Measurements from ENCODE around the gene SLK.

SLK gene

DNA sequence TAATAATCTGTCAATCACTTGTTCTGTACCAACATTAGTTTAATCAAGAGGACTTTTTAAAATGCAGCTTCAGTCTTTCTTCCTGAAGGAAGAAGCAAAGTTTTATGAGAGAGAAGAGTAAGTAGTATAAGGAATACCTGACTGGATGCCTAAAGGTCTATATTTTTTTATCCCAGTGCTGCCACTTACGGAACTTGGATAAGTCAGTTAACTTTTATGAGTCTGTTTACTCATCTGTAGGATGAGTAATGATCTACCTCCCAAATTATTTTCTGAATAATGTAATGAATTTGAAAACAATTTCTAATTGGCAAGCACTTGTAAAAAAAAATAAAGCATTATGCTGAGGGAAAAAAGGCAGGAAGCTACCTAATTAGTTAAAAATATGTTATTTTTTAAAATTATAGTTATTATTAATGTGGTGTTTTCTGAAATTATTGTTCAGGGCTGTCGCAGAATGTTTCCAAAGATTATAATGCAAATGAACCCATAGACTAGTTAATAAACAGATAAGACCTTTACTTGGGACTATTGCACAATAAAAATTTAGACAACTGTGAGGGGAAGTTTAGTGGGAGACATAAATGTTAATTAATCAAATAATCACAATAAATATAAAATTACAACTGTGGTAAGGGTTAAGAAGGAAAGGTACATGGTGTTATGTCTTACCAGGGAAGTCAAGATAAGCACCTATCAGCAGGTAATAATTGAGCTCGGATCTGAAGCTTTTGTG, 24.6 kb downstream of the SLK start:
- no peak for DNase-seq

DNA sequence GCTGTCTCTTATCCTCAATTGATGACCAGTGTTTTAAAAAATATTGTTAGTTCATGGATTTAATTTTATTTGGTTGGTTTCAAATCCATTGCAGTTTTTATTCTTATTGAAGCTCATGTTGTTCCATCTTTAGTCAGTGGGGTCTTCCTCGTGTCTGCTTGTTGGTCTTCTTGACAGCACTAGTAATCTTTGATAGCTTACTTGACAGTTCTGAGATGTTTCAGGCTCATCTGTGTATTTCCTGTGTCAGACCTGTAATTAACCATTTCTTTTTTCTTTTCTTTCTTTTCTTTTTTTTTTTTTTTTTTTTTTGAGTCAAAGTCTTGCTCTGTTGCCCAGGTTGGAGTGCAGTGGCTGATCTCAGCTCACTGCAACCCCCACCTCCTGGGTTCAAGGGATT, 28.2 kb downstream of the SLK start:
- DNase-seq = no peak

DNA sequence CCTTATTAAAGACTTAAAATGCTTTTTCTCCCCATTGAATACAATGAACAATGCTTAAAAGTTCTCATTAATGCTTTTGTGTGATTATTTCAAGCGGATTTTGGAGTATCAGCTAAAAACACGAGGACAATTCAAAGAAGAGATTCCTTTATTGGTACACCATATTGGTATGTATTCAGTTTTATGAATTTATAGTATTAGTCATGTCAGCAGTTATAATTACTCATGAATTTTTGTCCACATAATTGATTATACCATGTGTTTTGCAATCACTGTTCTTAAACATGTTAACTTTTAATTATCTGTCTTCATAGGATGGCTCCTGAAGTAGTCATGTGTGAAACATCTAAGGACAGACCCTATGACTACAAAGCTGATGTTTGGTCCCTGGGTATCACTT, 31.9 kb downstream of the SLK start:
- no peak for DNase-seq

DNA sequence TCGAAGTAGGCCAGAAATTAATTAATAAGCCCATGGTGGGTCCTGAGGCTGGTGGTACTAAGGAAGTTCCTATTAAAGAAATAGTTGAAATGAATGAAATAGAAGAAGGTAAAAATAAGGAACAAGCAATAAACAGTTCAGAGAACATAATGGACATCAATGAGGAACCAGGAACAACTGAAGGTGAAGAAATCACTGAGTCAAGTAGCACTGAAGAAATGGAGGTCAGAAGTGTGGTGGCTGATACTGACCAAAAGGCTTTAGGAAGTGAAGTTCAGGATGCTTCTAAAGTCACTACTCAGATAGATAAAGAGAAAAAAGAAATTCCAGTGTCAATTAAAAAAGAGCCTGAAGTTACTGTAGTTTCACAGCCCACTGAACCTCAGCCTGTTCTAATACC, 36.0 kb downstream of the SLK start:
- DNase-seq = no peak

DNA sequence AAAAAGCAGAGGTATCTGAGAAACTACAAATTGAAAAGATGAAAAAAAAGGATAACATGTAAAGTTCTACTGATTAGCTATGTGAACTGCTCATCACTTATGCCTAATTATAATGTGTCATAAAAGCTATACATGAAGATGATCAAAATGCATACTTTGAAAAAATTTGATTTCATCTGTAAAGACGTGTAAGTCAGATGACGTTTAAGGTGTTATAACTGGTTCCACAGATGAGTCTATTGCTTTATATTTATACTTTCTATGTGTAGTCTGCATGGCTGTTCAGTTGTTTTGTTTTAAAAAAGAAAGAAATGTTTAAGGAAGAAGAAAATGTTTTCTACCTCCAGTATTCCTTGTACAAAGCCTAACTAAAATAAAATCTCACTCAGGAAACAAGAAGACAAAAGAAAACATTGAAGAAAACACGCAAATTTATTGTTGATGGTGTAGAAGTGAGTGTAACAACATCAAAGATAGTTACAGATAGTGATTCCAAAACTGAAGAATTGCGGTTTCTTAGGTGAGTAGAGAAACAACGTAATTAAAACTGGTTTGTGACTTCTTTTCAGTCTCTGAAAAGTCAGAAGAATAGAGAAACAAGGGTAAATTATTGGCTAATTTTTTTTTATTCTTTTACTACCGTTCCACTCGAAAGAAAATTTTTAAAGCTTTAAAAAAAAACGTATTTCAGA, 38.4 kb downstream of the SLK start:
- no peak for DNase-seq

DNA sequence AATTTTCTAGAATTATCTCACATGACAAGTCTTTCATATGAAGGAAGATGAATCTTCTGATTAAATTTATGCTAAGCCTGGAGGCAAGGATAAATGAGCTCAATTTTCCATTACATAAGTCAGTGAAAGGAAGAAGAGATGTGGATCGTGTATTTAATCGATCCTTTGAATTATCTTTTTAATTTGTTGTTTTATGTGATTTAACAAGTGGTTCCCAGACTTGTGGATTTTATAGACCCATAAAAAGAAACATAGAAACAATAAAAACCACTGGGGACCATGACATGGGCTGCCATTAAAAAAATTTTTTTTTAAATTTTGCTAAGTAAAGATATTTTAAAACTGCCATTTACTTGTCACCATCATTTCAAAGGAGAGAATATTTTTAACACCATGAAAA, 45.0 kb downstream of the SLK start:
- DNase-seq = no peak

DNA sequence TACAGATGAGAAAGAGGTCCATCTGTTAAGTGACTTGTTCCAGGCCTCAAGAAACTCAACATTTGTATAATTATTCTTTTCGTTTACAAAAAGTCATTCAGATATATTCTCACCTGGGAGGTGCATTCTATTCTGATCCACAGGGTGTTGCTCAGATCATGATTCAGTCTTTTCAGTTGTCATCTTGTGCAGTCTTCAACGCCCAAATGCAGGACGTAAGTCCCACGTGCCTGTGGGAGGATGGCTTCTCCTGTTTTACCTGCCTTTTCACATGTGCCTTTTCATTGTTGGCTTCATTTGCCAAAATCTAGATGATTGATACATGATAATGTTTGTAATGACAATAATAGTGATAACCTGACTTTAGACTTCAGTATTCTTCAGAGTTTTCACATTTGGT, 46.5 kb downstream of the SLK start:
- no peak for DNase-seq

DNA sequence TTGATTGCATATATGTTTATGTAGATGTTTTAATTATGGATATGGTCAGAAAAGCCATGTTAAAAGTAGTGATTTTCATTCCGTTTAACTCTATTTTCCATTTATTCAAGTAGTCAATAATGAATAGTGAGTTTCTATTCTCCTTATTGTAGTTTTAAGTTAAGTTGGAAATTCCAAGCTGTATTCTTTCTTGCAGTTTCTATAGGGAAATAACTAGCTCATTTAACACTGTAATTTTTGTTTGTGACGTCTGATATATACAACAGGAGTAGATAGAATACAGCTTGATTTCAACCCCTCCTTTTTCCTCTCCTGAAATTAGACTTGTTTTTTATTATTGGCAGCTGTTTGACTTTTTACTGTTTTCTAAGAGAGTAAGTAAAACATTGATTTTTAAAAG, 47.2 kb downstream of the SLK start:
- DNase-seq = no peak

DNA sequence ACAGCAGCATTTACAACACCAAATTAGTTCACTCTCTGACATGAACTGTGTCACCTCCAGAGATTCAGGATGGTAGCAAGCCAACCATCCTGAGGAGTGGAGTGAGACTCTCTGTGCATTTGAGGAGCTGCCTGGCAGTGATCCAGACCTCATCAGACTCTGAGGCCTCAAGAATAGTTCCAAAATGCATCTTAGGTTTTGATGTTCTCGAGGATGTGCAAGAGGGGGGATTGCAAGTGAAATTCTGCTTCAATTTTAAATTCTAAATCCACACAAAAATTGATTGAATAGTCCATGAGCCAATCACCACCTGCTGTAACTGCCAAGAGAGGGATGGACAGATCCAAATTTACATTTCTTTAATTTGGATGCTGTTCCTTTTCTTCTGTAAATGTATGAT, 49.7 kb downstream of the SLK start:
- no peak for DNase-seq

DNA sequence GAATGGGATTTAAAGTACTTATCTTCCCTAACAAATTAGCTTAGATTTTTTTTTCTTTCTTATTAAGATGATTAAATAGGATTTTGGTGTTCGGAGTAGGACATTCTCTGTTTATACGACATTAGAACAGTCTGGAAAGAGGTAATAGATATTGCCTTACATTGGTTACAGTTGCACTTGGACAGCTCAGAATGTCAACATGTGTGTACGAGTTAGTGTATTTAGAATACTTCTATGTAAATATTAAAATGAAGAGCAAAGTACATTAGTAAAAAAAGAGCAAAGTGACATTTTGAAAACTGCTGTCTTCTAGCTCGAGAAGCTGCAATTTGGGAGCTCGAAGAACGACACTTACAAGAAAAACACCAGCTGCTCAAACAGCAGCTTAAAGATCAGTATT, 51.5 kb downstream of the SLK start:
- DNase-seq = no peak

DNA sequence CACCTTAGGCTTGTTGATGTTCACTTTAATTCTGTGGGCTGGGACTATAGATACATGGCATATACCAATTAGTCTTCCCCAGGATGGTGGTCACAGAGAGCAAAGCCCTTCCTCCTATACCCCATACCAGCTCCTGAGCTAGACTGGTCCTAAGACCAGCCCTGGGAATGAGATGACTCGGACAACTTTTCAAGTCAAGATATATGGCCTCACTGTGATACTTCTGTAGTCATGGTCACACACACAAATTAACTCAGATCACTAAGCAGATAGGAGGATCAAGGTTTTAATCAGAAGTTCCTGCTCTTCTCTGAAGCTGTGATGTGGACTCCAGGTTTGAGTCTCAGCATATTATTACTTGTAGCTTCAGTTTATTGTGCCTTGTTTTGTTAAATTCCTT, 53.1 kb downstream of the SLK start:
- no peak for DNase-seq

DNA sequence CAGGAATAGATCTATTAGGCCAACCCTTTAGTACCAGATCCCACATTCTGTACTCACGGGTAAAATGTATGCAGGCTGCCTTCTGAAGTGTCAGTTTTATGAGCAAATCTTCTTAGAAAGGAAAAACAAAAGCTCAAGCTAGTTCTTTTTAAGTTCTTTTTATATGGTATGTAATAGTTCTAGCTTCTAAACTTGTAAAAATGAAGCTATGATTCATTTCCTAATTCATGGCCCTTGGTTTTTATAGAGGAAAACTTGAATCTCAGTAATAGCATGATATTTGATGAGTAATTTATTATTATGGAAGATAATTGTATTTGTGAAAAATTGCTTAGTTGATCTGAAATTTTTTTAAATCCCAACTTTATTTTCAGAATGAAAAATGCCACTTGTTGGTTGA, 54.3 kb downstream of the SLK start:
- no peak for DNase-seq

DNA sequence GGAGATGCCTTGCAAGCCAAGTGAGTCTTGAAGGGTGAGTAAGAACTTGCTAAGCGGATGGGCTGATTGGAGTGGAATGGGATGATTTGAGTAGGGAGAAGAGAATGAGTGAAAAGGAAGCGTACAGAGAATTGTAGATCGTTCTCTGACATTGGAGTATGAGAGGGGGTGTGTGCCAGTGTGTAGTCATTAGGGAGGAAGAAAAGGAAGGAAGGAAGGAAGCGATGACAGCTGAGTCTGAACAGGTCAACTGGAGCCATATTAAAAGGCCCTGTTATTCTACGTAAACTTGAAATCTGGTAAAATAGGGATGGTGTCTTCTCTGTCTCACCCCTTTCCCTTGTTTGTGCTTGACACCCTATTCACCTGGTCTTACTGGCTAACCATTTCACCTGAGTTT, 55.1 kb downstream of the SLK start:
- DNase-seq = no peak

DNA sequence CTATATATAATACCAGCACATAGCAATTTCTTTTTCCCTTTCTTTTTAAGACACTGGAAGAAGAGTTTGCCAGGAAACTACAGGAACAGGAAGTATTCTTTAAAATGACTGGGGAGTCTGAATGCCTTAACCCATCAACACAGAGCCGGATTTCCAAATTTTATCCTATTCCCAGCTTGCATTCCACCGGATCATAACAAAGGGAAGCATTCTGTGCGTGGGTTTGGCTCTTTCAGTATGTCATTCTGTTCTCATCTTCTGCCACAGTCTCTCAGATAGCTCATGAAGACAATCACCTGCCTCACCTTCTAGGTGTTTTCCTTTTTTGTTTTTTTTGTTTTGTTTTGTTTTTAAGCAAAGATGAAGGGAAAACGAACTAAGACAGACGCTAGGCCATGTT, 58.6 kb downstream of the SLK start:
- DNase-seq = no peak

DNA sequence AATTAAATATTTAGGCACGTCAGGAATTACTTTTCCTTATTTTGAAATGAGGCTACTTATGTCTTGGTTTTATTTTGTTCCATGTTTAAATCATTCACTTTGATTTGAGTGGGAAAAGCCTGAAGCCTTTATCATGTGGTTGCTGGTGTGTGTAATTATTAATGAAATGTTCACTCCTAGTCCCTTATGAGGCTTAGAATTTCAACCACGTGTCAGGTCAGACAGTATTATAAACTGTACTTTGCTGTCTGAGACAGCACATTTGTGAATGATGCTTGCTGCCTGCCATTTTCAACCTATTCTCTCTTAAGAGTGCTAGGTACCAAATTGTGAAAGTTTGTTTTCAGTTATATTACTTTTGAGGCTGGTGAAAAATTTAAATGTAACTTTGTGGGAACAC, 59.8 kb downstream of the SLK start:
- DNase-seq = no peak

DNA sequence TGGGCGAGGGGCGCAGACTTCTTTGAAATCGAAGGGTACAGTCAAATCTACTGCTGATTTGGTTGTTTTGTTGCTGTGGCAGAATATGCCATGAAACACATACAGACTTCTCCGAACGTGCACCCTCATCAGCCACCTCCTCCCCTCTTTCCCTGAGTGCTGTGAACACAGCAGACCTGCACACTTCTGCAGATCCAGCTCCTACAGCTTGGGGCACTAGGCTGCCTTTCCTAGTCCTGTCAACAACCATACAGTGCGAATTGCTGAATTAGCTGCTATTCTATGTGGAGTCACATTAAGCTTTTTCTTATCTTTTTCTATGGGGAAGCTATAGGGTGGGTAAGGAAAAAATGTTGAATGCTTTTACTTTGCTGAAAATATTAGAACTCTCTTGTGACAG, 61.2 kb downstream of the SLK start:
- DNase-seq = peak in 1 of 2 donors; percentile 19

DNA sequence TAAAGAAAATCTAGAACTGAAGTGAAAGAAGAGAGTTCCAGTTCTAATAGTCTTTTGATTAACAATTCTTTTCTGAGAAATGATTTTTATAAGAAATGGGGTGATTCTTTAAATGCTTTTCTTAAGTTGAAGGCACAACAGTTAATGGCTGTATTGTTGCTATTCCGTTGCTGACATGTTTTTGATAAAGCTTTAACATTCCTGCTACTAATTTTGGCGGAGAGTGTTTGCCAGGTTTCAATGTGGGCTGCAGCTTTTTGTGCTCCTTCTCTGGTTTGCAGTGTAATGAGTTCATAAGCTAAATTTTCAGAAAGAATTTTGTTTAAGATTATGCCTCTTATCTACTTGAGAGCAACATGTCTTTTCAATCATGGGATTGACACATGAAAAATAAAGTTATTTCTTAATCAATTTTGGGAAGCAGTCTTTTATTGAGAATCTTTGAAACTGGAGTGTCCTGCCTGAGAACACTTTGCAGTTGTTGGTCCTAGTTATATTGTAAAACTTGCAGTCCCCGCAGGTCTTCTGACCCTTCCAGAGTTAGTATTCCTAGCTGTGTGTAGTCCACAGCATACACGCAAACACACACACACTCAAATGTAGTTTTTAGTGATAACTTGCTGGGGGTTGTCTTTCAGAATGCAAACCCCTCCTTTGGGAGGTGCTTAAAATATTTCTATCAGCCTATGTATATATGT, 62.0 kb downstream of the SLK start:
- DNase-seq = no peak

DNA sequence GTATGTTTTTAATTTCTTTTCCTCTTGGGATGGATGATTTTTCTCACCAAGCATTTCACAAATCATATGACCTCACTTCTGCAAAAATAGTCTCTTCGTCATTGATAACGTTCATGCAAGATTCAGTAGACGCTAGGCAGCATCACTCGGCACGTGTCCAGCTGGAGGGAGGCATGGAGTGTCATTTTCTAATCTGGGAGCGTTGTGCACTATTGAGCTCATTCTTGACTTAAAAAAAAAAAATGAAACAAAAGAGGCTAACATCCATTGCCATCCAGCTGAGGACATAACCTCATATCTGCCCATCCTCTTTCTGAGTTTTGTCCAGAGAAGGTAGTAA, 62.6 kb downstream of the SLK start:
- no peak for DNase-seq

DNA sequence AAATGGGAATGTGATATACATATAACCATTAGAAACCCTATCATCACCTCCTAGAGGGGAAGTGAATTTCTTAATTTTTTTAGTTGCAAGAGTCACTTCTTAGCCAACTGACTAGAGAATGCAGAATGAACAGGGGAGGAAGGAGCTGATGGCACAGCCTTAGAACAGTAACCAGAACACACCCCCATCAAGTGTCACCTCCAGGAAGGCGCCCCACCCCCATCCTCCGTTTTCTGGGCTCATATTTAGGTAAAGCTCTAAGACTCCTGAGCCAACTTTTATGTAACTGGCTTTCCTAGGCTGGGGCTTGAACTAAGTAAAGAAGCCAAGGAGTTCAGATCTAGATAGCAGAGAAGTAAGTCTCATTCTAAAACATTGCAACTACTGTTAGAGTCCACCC, 64.7 kb downstream of the SLK start:
- DNase-seq = no peak

DNA sequence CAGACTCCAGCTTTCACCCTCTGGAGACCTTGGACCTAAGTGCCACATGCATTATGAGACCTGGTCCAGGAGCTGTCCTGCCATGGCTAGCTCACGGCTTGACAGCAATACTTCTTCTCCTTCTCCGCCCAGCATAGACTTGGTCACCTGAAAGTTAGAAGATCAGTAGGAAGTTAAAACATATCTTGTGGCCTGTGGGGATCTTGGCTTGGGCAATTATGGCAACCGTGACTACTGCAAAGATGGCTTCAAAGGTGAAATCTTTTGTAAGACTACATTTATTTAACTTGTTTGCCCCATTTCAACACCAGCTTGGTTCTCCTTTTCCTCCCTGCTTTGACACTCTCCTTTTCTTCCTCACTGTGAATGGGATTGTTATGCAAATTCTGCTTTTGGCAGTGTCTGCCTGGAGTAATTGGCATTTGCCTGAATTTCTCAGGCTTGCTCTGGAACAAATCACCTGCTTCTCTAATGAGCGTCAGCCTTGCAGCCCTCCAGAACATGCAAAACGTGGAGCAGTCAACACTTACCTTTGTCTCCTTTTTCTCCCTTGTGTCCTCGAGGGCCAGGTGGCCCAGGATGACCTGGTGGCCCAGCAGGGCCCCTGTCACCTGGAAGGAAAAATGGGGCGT, 65.3 kb downstream of the SLK start:
- no peak for DNase-seq

DNA sequence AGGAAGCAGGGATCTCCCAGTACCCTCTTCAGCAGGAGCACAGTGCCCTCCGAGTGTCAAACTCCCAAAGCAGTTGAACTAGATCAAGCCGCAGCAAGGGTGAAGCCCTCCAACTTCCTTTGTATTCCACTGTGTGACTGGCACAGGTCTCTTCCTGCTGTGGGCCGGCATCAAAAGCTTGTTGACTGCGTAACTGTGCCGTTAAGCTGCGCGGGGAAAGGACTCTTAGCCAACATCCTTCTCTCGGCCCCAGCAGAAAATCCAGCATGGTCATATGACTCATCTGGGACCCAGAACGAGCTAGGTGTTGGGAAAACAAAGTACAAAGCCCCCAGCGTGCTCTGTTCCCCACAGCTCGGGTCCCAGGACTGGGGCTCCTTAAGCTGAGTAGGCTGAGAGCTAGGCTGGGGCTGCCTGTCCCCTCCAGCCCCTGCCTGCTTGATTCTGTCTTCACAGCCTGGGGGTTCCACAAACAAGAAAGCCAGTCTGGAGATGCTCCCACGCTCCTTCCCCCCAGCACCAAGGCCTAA, 66.5 kb downstream of the SLK start:
- DNase-seq = no peak

DNA sequence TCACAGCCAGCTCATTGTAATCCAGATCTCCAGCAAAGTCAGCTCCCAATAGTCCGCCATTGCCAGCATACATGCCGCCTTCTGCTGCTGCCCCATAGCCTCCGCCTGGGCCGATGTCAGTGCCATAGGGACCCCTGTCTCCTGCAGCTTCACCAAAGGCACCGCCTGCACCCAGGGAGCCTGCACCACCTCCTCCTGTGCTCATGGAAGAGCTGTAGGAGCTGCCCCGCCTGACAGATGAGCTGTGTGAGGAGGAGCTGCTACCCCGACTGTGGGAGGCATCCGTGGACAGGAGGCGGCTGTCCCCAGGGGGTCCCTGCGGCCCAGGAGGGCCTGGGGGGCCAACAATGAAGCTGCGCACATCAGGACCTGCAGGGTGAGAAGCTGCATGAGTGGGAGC, 67.0 kb downstream of the SLK start:
- DNase-seq = no peak

DNA sequence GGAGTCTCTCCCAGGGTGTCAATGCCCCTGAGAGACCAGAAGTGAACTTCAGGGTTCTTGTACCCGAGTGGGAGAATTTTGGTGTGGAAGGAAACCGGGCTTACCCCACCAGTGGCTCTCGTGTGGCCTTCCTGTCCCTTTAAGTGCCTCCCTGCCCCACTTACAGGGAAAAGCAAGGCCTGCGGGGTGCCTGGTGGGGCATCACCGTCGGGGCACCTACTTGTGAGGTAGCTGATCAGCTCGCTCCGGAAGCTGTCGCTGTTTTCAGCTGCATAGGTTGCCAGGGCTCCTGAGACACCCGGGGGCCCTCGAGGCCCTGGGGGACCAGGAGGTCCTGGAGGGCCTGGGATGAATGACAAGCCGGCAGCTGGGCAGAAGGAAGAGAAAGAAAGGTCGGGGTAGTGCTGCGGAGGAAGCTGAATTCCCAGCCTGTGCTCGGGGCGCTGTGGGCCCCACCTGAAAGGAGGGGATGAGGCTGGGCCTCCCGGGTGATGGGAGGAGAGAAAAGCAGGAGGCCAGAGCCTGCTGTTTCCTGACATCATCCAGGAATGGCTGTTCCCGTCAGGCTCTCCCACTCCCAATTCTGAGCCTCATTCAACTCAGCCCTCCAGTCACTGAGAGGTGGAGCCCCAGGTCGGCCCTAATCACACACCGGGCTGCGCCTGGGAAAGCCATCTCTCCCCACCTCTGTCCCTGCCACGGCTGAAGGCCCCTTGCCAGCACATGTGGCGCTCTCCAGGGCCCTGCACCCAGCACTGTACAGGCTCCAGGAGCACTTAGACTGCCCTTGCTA, 67.7 kb downstream of the SLK start:
- no peak for DNase-seq
